IPS-NIHi11 (cell line): ENCODE data around the gene NFIA.

Source experiments
- DNase-seq: peaks from one replicate; pipeline ENCODE4 v3.0.0; 2012; ENCODE audit warnings: mixed read lengths, low spot score

Gene NFIA

GRCh38 chr1:61130338-61131000 lies 48.1 kb downstream of the NFIA start:
- no peak for DNase-seq

GRCh38 chr1:61131248-61131647 lies 48.9 kb downstream of the NFIA start:
- no peak for DNase-seq

- no peak for DNase-seq
Observed at GRCh38 chr1:61131716-61132115, 49.4 kb downstream of the NFIA start.

- DNase-seq, result no peak
Observed at GRCh38 chr1:61132176-61132638, 49.8 kb downstream of the NFIA start.

GRCh38 chr1:61132645-61133334 lies 50.4 kb downstream of the NFIA start:
- DNase-seq, result no peak

GRCh38 chr1:61133335-61134019 lies 51.1 kb downstream of the NFIA start:
- DNase-seq, result no peak

- no peak for DNase-seq
Observed at GRCh38 chr1:61135291-61135690, 52.9 kb downstream of the NFIA start.

GRCh38 chr1:61138305-61138704 lies 55.9 kb downstream of the NFIA start:
- DNase-seq, result no peak

GRCh38 chr1:61138921-61139774 lies 56.8 kb downstream of the NFIA start:
- DNase-seq, result no peak

- no peak for DNase-seq
Observed at GRCh38 chr1:61139775-61140549, 57.6 kb downstream of the NFIA start.

GRCh38 chr1:61140778-61141177 lies 58.4 kb downstream of the NFIA start:
- DNase-seq, result no peak

- DNase-seq, result no peak
Observed at GRCh38 chr1:61141288-61142042, 59.1 kb downstream of the NFIA start.

- DNase-seq, result no peak
Observed at GRCh38 chr1:61142043-61142440, 59.7 kb downstream of the NFIA start.

GRCh38 chr1:61142726-61143500 lies 60.6 kb downstream of the NFIA start:
- DNase-seq, result no peak

GRCh38 chr1:61143821-61144424 lies 61.6 kb downstream of the NFIA start:
- DNase-seq, result no peak

GRCh38 chr1:61149010-61149860 lies 66.9 kb downstream of the NFIA start:
- DNase-seq, result no peak

GRCh38 chr1:61151565-61151964 lies 69.2 kb downstream of the NFIA start:
- DNase-seq, result no peak

- DNase-seq, result no peak
Observed at GRCh38 chr1:61152066-61152465, 69.7 kb downstream of the NFIA start.
